Measurements from ENCODE around the gene TOR2A.

Gene TOR2A

GRCh38 chr9:127738666-127739065, 3.6 kb upstream of the TOR2A start:
- DNase-seq (ENCODE audit: extremely low read depth, low read depth) = no peak
- no peak for TF ChIP-seq CTCF (IDR thresholded peaks at IDR 0.05; ENCODE audit: low read depth, low read length)

- DNase-seq (ENCODE audit: extremely low read depth, low read depth) = no peak
- no peak for TF ChIP-seq CTCF (IDR thresholded peaks at IDR 0.05; ENCODE audit: low read depth, low read length)
Observed at GRCh38 chr9:127735530-127736185, 564 bp upstream of the TOR2A start.

- DNase-seq (ENCODE audit: extremely low read depth, low read depth) = no peak
- TF ChIP-seq CTCF (IDR thresholded peaks at IDR 0.05; ENCODE audit: low read depth, low read length) = no peak
Observed at GRCh38 chr9:127734247-127734746, 797 bp downstream of the TOR2A start.

GRCh38 chr9:127733614-127734013, 1.5 kb downstream of the TOR2A start:
- no peak for TF ChIP-seq CTCF (IDR thresholded peaks at IDR 0.05; ENCODE audit: low read depth, low read length)
- DNase-seq (ENCODE audit: extremely low read depth, low read depth) = no peak

- no peak for TF ChIP-seq CTCF (IDR thresholded peaks at IDR 0.05; ENCODE audit: low read depth, low read length)
- DNase-seq (ENCODE audit: extremely low read depth, low read depth) = no peak
Observed at GRCh38 chr9:127732444-127732843, 2.6 kb downstream of the TOR2A start.

GRCh38 chr9:127731938-127732337, 3.2 kb downstream of the TOR2A start:
- DNase-seq (ENCODE audit: extremely low read depth, low read depth) = no peak
- TF ChIP-seq CTCF (IDR thresholded peaks at IDR 0.05; ENCODE audit: low read depth, low read length) = no peak

DNA sequence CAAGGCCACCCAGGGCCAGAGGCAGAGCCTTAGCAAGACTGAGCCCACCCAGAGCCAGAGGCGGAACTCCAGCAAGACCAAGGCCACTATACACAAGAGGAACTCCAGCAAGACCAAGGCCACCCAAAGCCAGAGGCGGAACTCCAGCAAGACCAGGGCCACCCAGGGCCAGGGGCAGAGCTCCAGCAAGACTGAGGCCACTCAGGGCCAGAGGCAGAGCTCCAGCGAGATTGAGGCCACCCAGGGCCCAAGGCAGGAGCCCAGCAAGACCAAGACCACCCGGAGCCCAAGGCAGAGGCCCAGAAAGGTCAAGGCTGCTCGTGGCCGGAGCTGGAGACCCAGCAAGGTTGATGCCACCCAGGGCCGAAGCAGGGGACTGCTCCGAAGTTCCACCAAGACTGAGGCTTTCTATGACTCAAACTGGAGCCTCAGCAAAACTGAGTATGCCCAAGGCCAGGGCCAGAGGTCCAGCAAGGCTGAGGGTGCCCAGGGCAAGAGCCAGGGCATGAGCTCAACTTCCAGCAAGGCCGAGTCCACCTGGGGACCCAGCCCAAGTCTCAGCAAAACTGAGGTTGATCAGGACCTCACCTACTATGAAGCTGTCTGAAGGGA, 4.2 kb downstream of the TOR2A start:
- no peak for DNase-seq (ENCODE audit: extremely low read depth, low read depth)
- TF ChIP-seq CTCF (IDR thresholded peaks at IDR 0.05; ENCODE audit: low read depth, low read length) = no peak
